Trophoblast cell (in vitro differentiated cells and primary cell): ENCODE results near the gene TMED3.

ENCODE experiments used
- DNase-seq, 2 donors: peaks; one replicate each; pipeline ENCODE4 v3.0.0-alpha.2; 2016
- H2AFZ ChIP-seq: 2 replicates; pipeline ENCODE4 v1.6.1; 2013; ENCODE audit warnings: low read length, moderate library complexity, mild to moderate bottlenecking; ENCODE audit not compliant: insufficient read depth, poor library complexity
- H2AK5ac ChIP-seq: 2 replicates; pipeline ENCODE4 v1.6.1; 2013; ENCODE audit warnings: mild to moderate bottlenecking, low read length
- H2BK120ac ChIP-seq: 2 replicates; pipeline ENCODE4 v1.6.1; 2013; ENCODE audit warnings: low read length, mild to moderate bottlenecking, moderate library complexity; ENCODE audit not compliant: insufficient read depth, poor library complexity
- H2BK12ac ChIP-seq: 2 replicates; pipeline ENCODE4 v1.6.1; 2013; ENCODE audit warnings: mild to moderate bottlenecking, low read length, moderate library complexity
- H2BK5ac ChIP-seq: 2 replicates; pipeline ENCODE4 v1.6.1; 2013; ENCODE audit warnings: low read length, low read depth, moderate library complexity, mild to moderate bottlenecking; ENCODE audit not compliant: poor library complexity
- H3K14ac ChIP-seq: 2 replicates; pipeline ENCODE4 v1.6.1; 2013; ENCODE audit warnings: mild to moderate bottlenecking, low read length
- H3K18ac ChIP-seq: 2 replicates; pipeline ENCODE4 v1.6.1; 2013; ENCODE audit warnings: mild to moderate bottlenecking, low read length
- H3K23ac ChIP-seq: 2 replicates; pipeline ENCODE4 v1.6.1; 2013; ENCODE audit warnings: low read length
- H3K27ac ChIP-seq: 2 replicates; pipeline ENCODE4 v1.5.1; 2013; ENCODE audit warnings: low read depth, mild to moderate bottlenecking, inconsistent platforms, low read length, moderate library complexity
- H3K27me3 ChIP-seq: 2 replicates; pipeline ENCODE4 v1.6.1; 2013; ENCODE audit warnings: inconsistent platforms, mild to moderate bottlenecking, low read length, moderate library complexity; ENCODE audit not compliant: insufficient read depth
- H3K36me3 ChIP-seq, 2 experiments: 1 replicate in 1 of 2; 2 replicates in 1 of 2; pipeline ENCODE4 v1.6.1; 2013; ENCODE audit warnings: low read length in 2 of 2, mild to moderate bottlenecking in 2 of 2, moderate library complexity in 1 of 2; ENCODE audit not compliant: insufficient read depth in 2 of 2, control insufficient read depth in 1 of 2
- H3K4ac ChIP-seq: 2 replicates; pipeline ENCODE4 v1.6.1; 2013; ENCODE audit warnings: low read depth, mild to moderate bottlenecking, low read length, moderate library complexity
- H3K4me1 ChIP-seq, 2 experiments: 1 replicate in 1 of 2; 2 replicates in 1 of 2; pipeline ENCODE4 v1.6.1; 2013; ENCODE audit warnings: low read length in 2 of 2, mild to moderate bottlenecking in 2 of 2, moderate library complexity in 1 of 2; ENCODE audit not compliant: insufficient read depth in 2 of 2, control insufficient read depth in 1 of 2
- H3K4me2 ChIP-seq: 2 replicates; pipeline ENCODE4 v1.6.1; 2013; ENCODE audit warnings: inconsistent platforms, mild to moderate bottlenecking, low read length, moderate library complexity
- H3K4me3 ChIP-seq: 2 replicates; pipeline ENCODE4 v1.5.1; 2013; ENCODE audit warnings: mild to moderate bottlenecking, low read depth, low read length, inconsistent platforms
- H3K79me1 ChIP-seq: one replicate; pipeline ENCODE4 v1.6.1; 2013; ENCODE audit warnings: low read length
- H3K79me2 ChIP-seq: 2 replicates; pipeline ENCODE4 v1.6.1; 2013; ENCODE audit warnings: low read length, mild to moderate bottlenecking; ENCODE audit not compliant: control insufficient read depth, insufficient read depth, poor library complexity
- H3K9ac ChIP-seq: 2 replicates; pipeline ENCODE4 v1.6.1; 2013; ENCODE audit warnings: mild to moderate bottlenecking, low read length
- H3K9me3 ChIP-seq: 2 replicates; pipeline ENCODE4 v1.6.1; 2013; ENCODE audit warnings: low read depth, mild to moderate bottlenecking, control low read depth, inconsistent platforms, low read length; ENCODE audit not compliant: insufficient read depth
- H4K12ac ChIP-seq: 2 replicates; pipeline ENCODE4 v1.6.1; 2013; ENCODE audit warnings: low read depth, mild to moderate bottlenecking, low read length, moderate library complexity
- H4K8ac ChIP-seq: 2 replicates; pipeline ENCODE4 v1.6.1; 2013; ENCODE audit warnings: low read depth, mild to moderate bottlenecking, low read length, moderate library complexity
- H4K91ac ChIP-seq: one replicate; pipeline ENCODE4 v1.6.1; 2013; ENCODE audit warnings: low read depth, mild to moderate bottlenecking, low read length, moderate library complexity
- WGBS: extraction: QIAGEN DNeasy Blood & Tissue Kit; methylation state at CpG from one replicate; pipeline ENCODE4 v1.1.7; 2013; ENCODE audit warnings: missing lambda C conversion rate; ENCODE audit not compliant: insufficient read length, insufficient coverage; ENCODE audit errors: extremely low coverage; 5-methylcytosine and 5-hydroxymethylcytosine counted together

TMED3 gene

GRCh38 chr15:79329171-79329611 is 18.3 kb downstream of the TMED3 start:
- no CpG with 5 or more reads among the region's 2 CpGs for WGBS
- Histone ChIP-seq H3K4ac (peak overlapping the region; percentile 68), H3K23ac (no peak overlapping the region)

GRCh38 chr15:79332824-79333510 is 22.1 kb downstream of the TMED3 start:
- Histone ChIP-seq H3K14ac (peak overlapping the region; percentile 59), H2AFZ (no peak overlapping the region), H4K8ac (no peak overlapping the region), H3K4me2 (peak overlapping the region; percentile 62), H3K4ac (no peak overlapping the region), H3K18ac (no peak overlapping the region), H2BK120ac (peak overlapping the region; percentile 84), H4K12ac (no peak overlapping the region), H3K27me3 (no peaks in the 10 kb centered on the region), H3K36me3 (no peaks in the 10 kb centered on the region), H3K4me1 (peaks cover 24 to 26% of the 10 kb centered on the region in 2 experiments), H3K79me1 (peaks cover 19% of the 10 kb centered on the region), H3K23ac (no peak overlapping the region), H3K9ac (no peak overlapping the region), H2AK5ac (peak overlapping the region; percentile 89), H2BK12ac (no peak overlapping the region), H3K79me2 (peaks cover 2% of the 10 kb centered on the region), H3K27ac (peak overlapping the region; percentile 91), H2BK5ac (peak overlapping the region; percentile 55), H3K9me3 (no peaks in the 10 kb centered on the region), H3K4me3 (no peak overlapping the region), H4K91ac (peak overlapping the region; percentile 91)
- DNase-seq: peak; percentile 45 to 80
- WGBS: no CpG with 5 or more reads among the region's 5 CpGs

More at GRCh38 chr15:79329171-79329611, 18.3 kb downstream of the TMED3 start:
- Histone ChIP-seq H4K12ac (no peak overlapping the region), H3K9ac (no peak overlapping the region), H2BK120ac (peak overlapping the region; percentile 86), H3K4me3 (no peak overlapping the region), H4K8ac (peak overlapping the region; percentile 72), H2AK5ac (peak overlapping the region; percentile 64), H3K27ac (peak overlapping the region; percentile 82), H3K27me3 (no peaks in the 10 kb centered on the region), H3K4me2 (no peak overlapping the region), H3K18ac (peak overlapping the region; percentile 74), H3K14ac (peak overlapping the region; percentile 82), H2BK5ac (peak overlapping the region; percentile 73), H2AFZ (no peak overlapping the region), H3K4me1 (peaks cover 21 to 23% of the 10 kb centered on the region in 2 experiments), H4K91ac (peak overlapping the region; percentile 53), H3K79me1 (peaks cover 17% of the 10 kb centered on the region), H2BK12ac (peak overlapping the region; percentile 94), H3K79me2 (peaks cover under 1% of the 10 kb centered on the region), H3K9me3 (no peaks in the 10 kb centered on the region), H3K36me3 (peaks cover 6 to 8% of the 10 kb centered on the region in 2 experiments)
- peak in 1 of 2 donors; percentile 7 for DNase-seq

- no peak overlapping the region for H3K18ac ChIP-seq
- H4K91ac ChIP-seq: no peak overlapping the region
- H3K9ac ChIP-seq: no peak overlapping the region
- DNase-seq: no peak
- no peak overlapping the region for H3K23ac ChIP-seq
- H3K4ac ChIP-seq: no peak overlapping the region
- H3K79me2 ChIP-seq: peaks cover 2% of the 10 kb centered on the region
- no peak overlapping the region for H2AFZ ChIP-seq
- H3K79me1 ChIP-seq: peaks cover 6% of the 10 kb centered on the region
- no peak overlapping the region for H3K14ac ChIP-seq
- H3K36me3 ChIP-seq: no peaks in the 10 kb centered on the region
- no peak overlapping the region for H2BK120ac ChIP-seq
- no CpG with 5 or more reads among the region's 7 CpGs for WGBS
- H4K8ac ChIP-seq: no peak overlapping the region
- H3K27me3 ChIP-seq: no peaks in the 10 kb centered on the region
- no peak overlapping the region for H2AK5ac ChIP-seq
- H3K4me1 ChIP-seq: peaks cover 8% of the 10 kb centered on the region in 2 experiments
- no peak overlapping the region for H2BK12ac ChIP-seq
- no peak overlapping the region for H2BK5ac ChIP-seq
- H4K12ac ChIP-seq: no peak overlapping the region
- no peak overlapping the region for H3K4me3 ChIP-seq
- peaks cover 4% of the 10 kb centered on the region for H3K9me3 ChIP-seq
- H3K4me2 ChIP-seq: no peak overlapping the region
- no peak overlapping the region for H3K27ac ChIP-seq
Observed at GRCh38 chr15:79337591-79337990, 26.7 kb downstream of the TMED3 start.

GRCh38 chr15:79339588-79340314 is 28.8 kb downstream of the TMED3 start:
- H3K9me3 ChIP-seq: peaks cover 4% of the 10 kb centered on the region
- H3K36me3 ChIP-seq: no peaks in the 10 kb centered on the region
- no peak overlapping the region for H3K4me2 ChIP-seq
- H2AFZ ChIP-seq: no peak overlapping the region
- H4K12ac ChIP-seq: no peak overlapping the region
- H4K8ac ChIP-seq: no peak overlapping the region
- no peak overlapping the region for H3K4ac ChIP-seq
- no CpG with 5 or more reads among the region's 3 CpGs for WGBS
- H2BK120ac ChIP-seq: no peak overlapping the region
- H4K91ac ChIP-seq: no peak overlapping the region
- no peak overlapping the region for H2AK5ac ChIP-seq
- no peak overlapping the region for H3K14ac ChIP-seq
- H2BK5ac ChIP-seq: no peak overlapping the region
- peak overlapping the region; percentile 18 for H3K4me3 ChIP-seq
- H3K23ac ChIP-seq: no peak overlapping the region
- no peak overlapping the region for H3K18ac ChIP-seq
- H3K4me1 ChIP-seq: no peaks in the 10 kb centered on the region
- no peaks in the 10 kb centered on the region for H3K27me3 ChIP-seq
- DNase-seq: peak; percentile 6 to 84
- H2BK12ac ChIP-seq: no peak overlapping the region
- H3K27ac ChIP-seq: no peak overlapping the region
- H3K79me1 ChIP-seq: no peaks in the 10 kb centered on the region
- H3K9ac ChIP-seq: peak overlapping the region; percentile 66
- no peaks in the 10 kb centered on the region for H3K79me2 ChIP-seq
